Tibial nerve (tissue), 4 donors: ENCODE results near the gene TMEM218.

Source experiments
- EP300 ChIP-seq, 2 donors: sonication (generic); formaldehyde crosslinking; IDR thresholded peaks; one replicate each; pipeline ENCODE4 v1.6.1; 2017; ENCODE audit warnings: antibody characterized with exemption in 2 of 2, mild to moderate bottlenecking in 1 of 2
- TF ChIP-seq, protein P1 (sequence below), 5 experiments: fragments of 200-600 bp in 3 of 5; fragments of 450-650 bp in 2 of 5; sonication (generic) in 3 of 5; IDR thresholded peaks; one replicate each; pipeline ENCODE4 v1.5.1; 2016 to 2019; ENCODE audit warnings: antibody characterized with exemption in 5 of 5, mild to moderate bottlenecking in 3 of 5, moderate library complexity in 2 of 5

- TF ChIP-seq, protein P1, sequence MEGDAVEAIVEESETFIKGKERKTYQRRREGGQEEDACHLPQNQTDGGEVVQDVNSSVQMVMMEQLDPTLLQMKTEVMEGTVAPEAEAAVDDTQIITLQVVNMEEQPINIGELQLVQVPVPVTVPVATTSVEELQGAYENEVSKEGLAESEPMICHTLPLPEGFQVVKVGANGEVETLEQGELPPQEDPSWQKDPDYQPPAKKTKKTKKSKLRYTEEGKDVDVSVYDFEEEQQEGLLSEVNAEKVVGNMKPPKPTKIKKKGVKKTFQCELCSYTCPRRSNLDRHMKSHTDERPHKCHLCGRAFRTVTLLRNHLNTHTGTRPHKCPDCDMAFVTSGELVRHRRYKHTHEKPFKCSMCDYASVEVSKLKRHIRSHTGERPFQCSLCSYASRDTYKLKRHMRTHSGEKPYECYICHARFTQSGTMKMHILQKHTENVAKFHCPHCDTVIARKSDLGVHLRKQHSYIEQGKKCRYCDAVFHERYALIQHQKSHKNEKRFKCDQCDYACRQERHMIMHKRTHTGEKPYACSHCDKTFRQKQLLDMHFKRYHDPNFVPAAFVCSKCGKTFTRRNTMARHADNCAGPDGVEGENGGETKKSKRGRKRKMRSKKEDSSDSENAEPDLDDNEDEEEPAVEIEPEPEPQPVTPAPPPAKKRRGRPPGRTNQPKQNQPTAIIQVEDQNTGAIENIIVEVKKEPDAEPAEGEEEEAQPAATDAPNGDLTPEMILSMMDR (IDR thresholded peaks at IDR 0.05), result no peak
- no peak for TF ChIP-seq EP300 (IDR thresholded peaks at IDR 0.05)
These were observed 25.9 kb downstream of the TMEM218 start for GRCh38 chr11:125085301-125086081.
